Neural progenitor cell (in vitro differentiated cells): Measurements from ENCODE around the gene ZNF280C. TPM values are rescaled to one million over a fixed set of nuclear protein-coding genes. Genes with fewer than 3 reads are reported as not detected.
A peak's percentile ranks its signal among the peaks of the same experiment; 100 is the strongest.

Experiments used
- DNase-seq: peaks from one replicate; pipeline ENCODE4 v3.0.0-alpha.2; 2016; ENCODE audit warnings: low spot score
- H2AFZ ChIP-seq: fragments of 200-600 bp; sonication (generic); replicated peaks from 2 replicates; pipeline ENCODE4 v1.6.1; 2016; ENCODE audit warnings: antibody characterized with exemption
- H3F3A ChIP-seq: fragments of 200-600 bp; sonication (generic); 2 replicates; pipeline ENCODE4 v1.6.1; 2016; ENCODE audit warnings: antibody characterized with exemption, low read depth
- H3K27ac ChIP-seq: fragments of 200-600 bp; sonication (generic); 2 replicates; pipeline ENCODE4 v1.5.1; 2016; ENCODE audit warnings: mild to moderate bottlenecking
- H3K27me3 ChIP-seq: fragments of 200-600 bp; sonication (generic); 2 replicates; pipeline ENCODE4 v1.6.1; 2016; ENCODE audit warnings: mild to moderate bottlenecking, moderate library complexity
- H3K36me3 ChIP-seq: fragments of 200-600 bp; sonication (generic); 2 replicates; pipeline ENCODE4 v1.5.1; 2016
- H3K4me1 ChIP-seq: fragments of 200-600 bp; sonication (generic); 2 replicates; pipeline ENCODE4 v1.6.1; 2016; ENCODE audit warnings: mixed run types
- H3K4me2 ChIP-seq: fragments of 200-600 bp; sonication (generic); 2 replicates; pipeline ENCODE4 v1.6.1; 2016
- H3K4me3 ChIP-seq: fragments of 200-600 bp; sonication (generic); 2 replicates; pipeline ENCODE4 v1.5.1; 2016
- H3K79me2 ChIP-seq: fragments of 200-600 bp; sonication (generic); 2 replicates; pipeline ENCODE4 v1.6.1; 2016; ENCODE audit warnings: low read depth
- H3K9ac ChIP-seq: fragments of 200-600 bp; sonication (generic); 2 replicates; pipeline ENCODE4 v1.6.1; 2016
- H3K9me3 ChIP-seq: fragments of 200-600 bp; sonication (generic); 2 replicates; pipeline ENCODE4 v1.5.1; 2016; ENCODE audit warnings: low read depth
- H4K20me1 ChIP-seq: fragments of 200-600 bp; sonication (generic); 2 replicates; pipeline ENCODE4 v1.6.1; 2016; ENCODE audit warnings: low read depth
- H3K27ac Mint-ChIP-seq: 3 replicates; pipeline ENCODE4 v1.8.0; 2021; ENCODE audit warnings: mixed read lengths
- H3K27me3 Mint-ChIP-seq: 2 replicates; pipeline ENCODE4 v1.8.0; 2022; ENCODE audit warnings: low read depth, mild to moderate bottlenecking, inconsistent platforms, moderate library complexity, mixed read lengths; ENCODE audit not compliant: insufficient read depth
- H3K36me3 Mint-ChIP-seq: 3 replicates; pipeline ENCODE4 v1.8.0; 2021; ENCODE audit warnings: mixed read lengths
- H3K4me1 Mint-ChIP-seq: 3 replicates; pipeline ENCODE4 v1.8.0; 2021; ENCODE audit warnings: mixed read lengths
- H3K4me3 Mint-ChIP-seq: 3 replicates; pipeline ENCODE4 v1.8.0; 2021; ENCODE audit warnings: mild to moderate bottlenecking, moderate library complexity, mixed read lengths
- H3K9me3 Mint-ChIP-seq: 3 replicates; pipeline ENCODE4 v1.8.0; 2020; ENCODE audit warnings: mixed read lengths
- EZH2 ChIP-seq: fragments of 200-600 bp; sonication (generic); IDR thresholded peaks from 2 replicates; pipeline ENCODE4 v1.6.1; 2017; ENCODE audit warnings: antibody characterized with exemption, mild to moderate bottlenecking, moderate library complexity
- EZH2phosphoT487 ChIP-seq: fragments of 200-600 bp; sonication (generic); IDR thresholded peaks from 2 replicates; pipeline ENCODE4 v1.6.1; 2017; ENCODE audit warnings: antibody characterized with exemption
- total RNA-seq: library from RNA; depleted of rRNA; stranded (reverse); fragments of >200 nt; gene quantifications from 2 replicates; pipeline ENCODE4 v1.2.3, GENCODE V29; 2015; ENCODE audit warnings: low replicate concordance
- TF ChIP-seq, protein P1 (sequence below): fragments of 200-600 bp; sonication (generic); IDR thresholded peaks from 2 replicates; pipeline ENCODE4 v1.5.1; 2017; ENCODE audit warnings: antibody characterized with exemption, mild to moderate bottlenecking

The ZNF280C gene
- total RNA-seq, 1 donor from 2014 or later: 41.8 TPM

DNA sequence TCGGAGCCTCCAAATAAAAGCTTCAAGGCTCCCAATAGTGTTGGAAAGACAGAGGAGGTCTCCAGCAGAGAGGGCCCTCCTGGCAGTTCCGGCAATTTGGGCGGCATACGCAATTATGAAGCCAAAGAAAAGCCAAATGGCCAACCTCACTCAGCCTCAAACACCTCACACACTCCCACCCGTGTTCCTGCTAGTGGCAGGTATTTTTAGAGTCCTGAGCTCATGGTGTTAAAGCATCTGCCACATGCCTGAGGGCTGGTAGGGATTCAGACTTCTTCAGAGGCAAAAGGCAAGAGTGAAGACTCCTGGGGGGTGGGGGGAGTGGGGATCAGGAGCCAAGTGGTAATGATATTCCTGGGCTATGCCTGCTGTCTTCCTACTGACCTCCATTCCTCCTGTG lies 89.5 kb downstream of the ZNF280C start:
- Mint-ChIP-seq H3K4me3 (no peak overlapping the region), H3K4me1 (peaks cover 16% of the 10 kb centered on the region), H3K36me3 (peaks cover 3% of the 10 kb centered on the region), H3K9me3 (no peaks in the 10 kb centered on the region), H3K27ac (no peak overlapping the region), H3K27me3 (peaks cover 2% of the 10 kb centered on the region)
- H3K27ac ChIP-seq: no peak overlapping the region
- no peak overlapping the region for H3K4me2 ChIP-seq
- H3K9ac ChIP-seq: no peak overlapping the region
- H4K20me1 ChIP-seq: no peaks in the 10 kb centered on the region
- no peaks in the 10 kb centered on the region for H3F3A ChIP-seq
- no peak for TF ChIP-seq EZH2phosphoT487
- TF ChIP-seq EZH2: no peak
- TF ChIP-seq, protein P1, sequence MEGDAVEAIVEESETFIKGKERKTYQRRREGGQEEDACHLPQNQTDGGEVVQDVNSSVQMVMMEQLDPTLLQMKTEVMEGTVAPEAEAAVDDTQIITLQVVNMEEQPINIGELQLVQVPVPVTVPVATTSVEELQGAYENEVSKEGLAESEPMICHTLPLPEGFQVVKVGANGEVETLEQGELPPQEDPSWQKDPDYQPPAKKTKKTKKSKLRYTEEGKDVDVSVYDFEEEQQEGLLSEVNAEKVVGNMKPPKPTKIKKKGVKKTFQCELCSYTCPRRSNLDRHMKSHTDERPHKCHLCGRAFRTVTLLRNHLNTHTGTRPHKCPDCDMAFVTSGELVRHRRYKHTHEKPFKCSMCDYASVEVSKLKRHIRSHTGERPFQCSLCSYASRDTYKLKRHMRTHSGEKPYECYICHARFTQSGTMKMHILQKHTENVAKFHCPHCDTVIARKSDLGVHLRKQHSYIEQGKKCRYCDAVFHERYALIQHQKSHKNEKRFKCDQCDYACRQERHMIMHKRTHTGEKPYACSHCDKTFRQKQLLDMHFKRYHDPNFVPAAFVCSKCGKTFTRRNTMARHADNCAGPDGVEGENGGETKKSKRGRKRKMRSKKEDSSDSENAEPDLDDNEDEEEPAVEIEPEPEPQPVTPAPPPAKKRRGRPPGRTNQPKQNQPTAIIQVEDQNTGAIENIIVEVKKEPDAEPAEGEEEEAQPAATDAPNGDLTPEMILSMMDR: no peak
- no peak for DNase-seq
- H3K4me3 ChIP-seq: no peak overlapping the region
- no peaks in the 10 kb centered on the region for H3K79me2 ChIP-seq
- no peaks in the 10 kb centered on the region for H3K9me3 ChIP-seq
- H3K36me3 ChIP-seq: no peaks in the 10 kb centered on the region
- H3K27me3 ChIP-seq: no peaks in the 10 kb centered on the region
- no peak overlapping the region for H2AFZ ChIP-seq
- no peaks in the 10 kb centered on the region for H3K4me1 ChIP-seq

DNA sequence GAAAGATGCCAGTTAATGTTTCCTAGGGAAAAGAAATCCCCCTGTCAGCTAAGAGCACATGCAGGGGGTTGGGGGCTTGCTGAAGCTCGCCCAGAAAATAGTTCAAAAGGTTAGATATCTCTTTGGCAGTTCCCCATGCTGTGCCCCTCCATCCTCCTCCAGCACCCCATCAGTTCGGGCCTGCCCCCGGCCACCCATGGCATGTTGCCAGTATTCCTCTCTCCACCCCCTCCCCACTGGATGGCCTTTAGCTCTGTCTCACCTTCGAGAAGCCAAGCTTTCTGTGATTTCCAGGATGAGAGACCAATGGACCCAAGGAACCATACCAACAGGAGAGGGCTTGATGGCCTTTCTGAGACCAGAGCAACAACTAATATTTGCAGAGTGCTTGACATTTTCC lies 91.8 kb downstream of the ZNF280C start:
- Histone ChIP-seq H4K20me1 (no peaks in the 10 kb centered on the region), H3K9me3 (no peaks in the 10 kb centered on the region), H3K4me3 (no peak overlapping the region), H3K27ac (no peak overlapping the region), H2AFZ (no peak overlapping the region), H3K36me3 (no peaks in the 10 kb centered on the region), H3K4me1 (peaks cover 5% of the 10 kb centered on the region), H3K27me3 (peaks cover 14% of the 10 kb centered on the region), H3F3A (no peaks in the 10 kb centered on the region), H3K79me2 (no peaks in the 10 kb centered on the region), H3K9ac (no peak overlapping the region), H3K4me2 (no peak overlapping the region)
- H3K36me3 Mint-ChIP-seq: peaks cover 2% of the 10 kb centered on the region
- peaks cover 2% of the 10 kb centered on the region for H3K27me3 Mint-ChIP-seq
- H3K4me3 Mint-ChIP-seq: no peak overlapping the region
- H3K4me1 Mint-ChIP-seq: peaks cover 32% of the 10 kb centered on the region
- TF ChIP-seq EZH2phosphoT487 (no peak), EZH2 (no peak)
- TF ChIP-seq, protein P1: no peak
- H3K9me3 Mint-ChIP-seq: no peaks in the 10 kb centered on the region
- DNase-seq: no peak
- peak overlapping the region; percentile 58 for H3K27ac Mint-ChIP-seq

DNA sequence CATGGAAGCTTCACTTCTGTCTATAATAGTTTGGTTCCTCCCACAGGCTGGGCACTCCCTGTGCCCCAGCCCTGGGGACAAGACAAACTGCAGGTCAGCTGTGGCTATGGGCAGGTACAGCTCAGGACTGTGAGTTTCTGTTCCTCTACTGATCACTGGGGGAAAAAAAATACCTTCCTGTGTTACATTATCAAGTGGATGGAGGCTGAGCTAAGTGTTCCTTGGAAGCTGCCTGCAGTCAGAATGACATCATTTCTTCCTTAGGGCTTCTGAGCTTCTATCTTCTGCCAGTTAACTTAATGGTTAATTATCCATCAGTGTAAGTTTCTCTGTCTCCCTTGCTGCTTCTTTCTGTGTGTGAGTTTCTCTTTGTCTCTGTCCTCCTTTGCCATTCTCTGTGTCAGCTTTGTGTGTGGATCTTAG lies 92.3 kb downstream of the ZNF280C start:
- peak overlapping the region; percentile 58 for H3K27ac Mint-ChIP-seq
- no peak overlapping the region for H3K4me2 ChIP-seq
- H3K9me3 ChIP-seq: no peaks in the 10 kb centered on the region
- peaks cover 2% of the 10 kb centered on the region for H3K36me3 Mint-ChIP-seq
- H3K9ac ChIP-seq: no peak overlapping the region
- no peak overlapping the region for H3K4me3 ChIP-seq
- no peaks in the 10 kb centered on the region for H3K9me3 Mint-ChIP-seq
- H3K4me3 Mint-ChIP-seq: no peak overlapping the region
- no peaks in the 10 kb centered on the region for H3K36me3 ChIP-seq
- no peak overlapping the region for H3K27ac ChIP-seq
- peaks cover 17% of the 10 kb centered on the region for H3K27me3 ChIP-seq
- H3K27me3 Mint-ChIP-seq: peaks cover 2% of the 10 kb centered on the region
- H3K79me2 ChIP-seq: no peaks in the 10 kb centered on the region
- no peaks in the 10 kb centered on the region for H4K20me1 ChIP-seq
- H3F3A ChIP-seq: no peaks in the 10 kb centered on the region
- no peak for DNase-seq
- H3K4me1 Mint-ChIP-seq: peaks cover 32% of the 10 kb centered on the region
- TF ChIP-seq EZH2 (no peak), EZH2phosphoT487 (no peak)
- TF ChIP-seq, protein P1: no peak
- no peak overlapping the region for H2AFZ ChIP-seq
- H3K4me1 ChIP-seq: peaks cover 5% of the 10 kb centered on the region
